NCI-H146 treated with DMSO at 0.1 percent for 48 hours (cell line): ENCODE data around the gene WDFY2.

ENCODE experiments used
- DNase-seq: peaks from one replicate; lab custom pipeline; 2025; ENCODE audit not compliant: unreplicated experiment; lab: John Stamatoyannopoulos, UW

Gene WDFY2

GRCh38 chr13:51599444-51600176, 15.3 kb downstream of the WDFY2 start:
- no peak for DNase-seq

GRCh38 chr13:51600703-51601102, 16.4 kb downstream of the WDFY2 start:
- no peak for DNase-seq

- DNase-seq, result no peak
Measured at GRCh38 chr13:51601601-51602565, 17.6 kb downstream of the WDFY2 start.

- DNase-seq, result no peak
Measured at GRCh38 chr13:51603716-51604115, 19.5 kb downstream of the WDFY2 start.

- no peak for DNase-seq
Measured at GRCh38 chr13:51605698-51606097, 21.4 kb downstream of the WDFY2 start.

- DNase-seq, result no peak
Measured at GRCh38 chr13:51607165-51607564, 22.9 kb downstream of the WDFY2 start.

- no peak for DNase-seq
Measured at GRCh38 chr13:51608857-51609406, 24.7 kb downstream of the WDFY2 start.

GRCh38 chr13:51612867-51613266, 28.6 kb downstream of the WDFY2 start:
- no peak for DNase-seq

- DNase-seq, result no peak
Measured at GRCh38 chr13:51613535-51613934, 29.3 kb downstream of the WDFY2 start.

GRCh38 chr13:51614350-51614786, 30.1 kb downstream of the WDFY2 start:
- DNase-seq, result no peak

- DNase-seq, result no peak
Measured at GRCh38 chr13:51618626-51619025, 34.4 kb downstream of the WDFY2 start.

GRCh38 chr13:51619614-51620013, 35.4 kb downstream of the WDFY2 start:
- no peak for DNase-seq

- DNase-seq, result no peak
Measured at GRCh38 chr13:51620165-51620983, 36.1 kb downstream of the WDFY2 start.

- no peak for DNase-seq
Measured at GRCh38 chr13:51621602-51622001, 37.3 kb downstream of the WDFY2 start.

GRCh38 chr13:51623473-51623872, 39.2 kb downstream of the WDFY2 start:
- no peak for DNase-seq

GRCh38 chr13:51624207-51624606, 39.9 kb downstream of the WDFY2 start:
- DNase-seq, result no peak

- DNase-seq, result no peak
Measured at GRCh38 chr13:51624695-51625345, 40.6 kb downstream of the WDFY2 start.

GRCh38 chr13:51625555-51626345, 41.5 kb downstream of the WDFY2 start:
- DNase-seq, result no peak

- DNase-seq, result no peak
Measured at GRCh38 chr13:51626749-51627148, 42.5 kb downstream of the WDFY2 start.
